CD1c-positive myeloid dendritic cell (primary cell): ENCODE measurements around the gene PFN4.
"Not testable (repeated sequence)": the region's sequence is repeated elsewhere in the genome, so short reads cannot be mapped to it uniquely, and the experiment has no call there.

Source experiments
- DNase-seq: peaks from one replicate; pipeline ENCODE4 v3.0.0-alpha.2; 2016; ENCODE audit errors: extremely low spot score

Gene PFN4

DNA sequence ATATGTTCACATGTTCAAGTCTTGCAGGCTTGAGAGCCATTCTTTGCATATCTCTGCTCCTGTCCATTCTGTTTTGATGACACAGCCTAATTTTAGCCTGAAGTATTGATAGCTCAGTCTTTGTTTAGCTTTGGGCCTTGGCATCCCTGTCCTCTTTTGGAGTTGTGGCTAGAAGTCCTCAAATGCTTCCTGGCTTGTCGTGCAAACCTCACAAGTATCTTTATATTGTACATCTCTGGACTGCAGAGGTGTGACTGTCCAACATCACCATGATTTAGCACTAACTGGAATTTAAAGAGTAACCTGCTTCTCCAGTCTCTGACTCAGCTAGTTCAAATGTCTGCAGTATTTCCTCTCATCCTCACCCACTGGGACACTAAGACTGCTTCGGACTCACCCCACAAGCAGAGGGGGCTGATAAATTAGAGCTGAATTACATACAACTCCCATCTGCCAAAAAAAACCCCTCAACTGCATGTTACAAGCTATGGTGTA is 11.7 kb downstream of the PFN4 start:
- no peak for DNase-seq

DNA sequence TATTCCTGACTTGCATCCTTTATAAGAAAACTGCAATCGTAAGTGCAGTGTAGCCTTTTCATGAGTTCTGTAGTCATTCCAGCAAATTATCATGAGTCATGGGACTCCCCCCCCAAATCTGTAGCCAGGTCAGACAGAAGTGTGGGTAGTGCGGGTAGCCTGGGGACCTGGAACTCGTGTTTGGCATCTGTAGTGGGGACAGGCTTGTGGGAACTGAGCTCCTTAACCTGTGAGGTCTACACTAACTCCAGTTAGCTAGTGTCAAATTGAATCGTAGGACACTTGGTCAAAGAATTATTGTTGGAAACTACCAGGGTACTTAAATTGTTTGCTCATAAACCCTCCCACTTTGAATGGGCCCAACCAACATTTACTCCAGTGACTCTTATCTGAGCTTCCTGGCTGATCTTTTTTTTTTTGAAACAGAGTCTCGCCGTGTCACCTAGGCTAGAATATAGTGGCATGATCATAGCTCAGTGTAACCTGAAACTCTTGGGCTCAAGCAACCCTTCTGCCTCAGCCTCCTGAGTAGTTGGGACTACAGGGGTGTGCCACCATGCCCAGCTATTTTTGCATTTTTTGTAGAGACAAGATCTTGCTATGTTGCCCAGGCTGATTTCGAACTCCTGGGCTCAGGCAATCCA is 12.4 kb downstream of the PFN4 start:
- no peak for DNase-seq

DNA sequence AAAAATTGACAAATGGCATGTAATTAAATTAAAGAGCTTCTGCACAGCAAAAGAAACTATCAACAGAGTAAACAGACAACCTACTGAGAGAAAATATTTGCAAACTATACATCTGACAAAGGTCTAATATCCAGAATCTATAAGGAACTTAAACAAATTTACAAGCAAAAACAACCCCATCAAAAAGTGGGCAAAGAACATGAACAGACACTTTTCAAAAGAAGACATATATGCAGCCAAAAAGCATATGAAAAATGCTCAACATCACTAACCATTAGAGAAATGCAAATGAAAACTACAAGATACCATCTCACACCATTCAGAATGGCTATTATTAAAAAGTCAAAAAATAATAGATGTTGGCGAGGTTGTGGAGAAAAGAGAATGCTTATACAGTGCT is 13.7 kb downstream of the PFN4 start:
- DNase-seq, result not testable (repeated sequence)

DNA sequence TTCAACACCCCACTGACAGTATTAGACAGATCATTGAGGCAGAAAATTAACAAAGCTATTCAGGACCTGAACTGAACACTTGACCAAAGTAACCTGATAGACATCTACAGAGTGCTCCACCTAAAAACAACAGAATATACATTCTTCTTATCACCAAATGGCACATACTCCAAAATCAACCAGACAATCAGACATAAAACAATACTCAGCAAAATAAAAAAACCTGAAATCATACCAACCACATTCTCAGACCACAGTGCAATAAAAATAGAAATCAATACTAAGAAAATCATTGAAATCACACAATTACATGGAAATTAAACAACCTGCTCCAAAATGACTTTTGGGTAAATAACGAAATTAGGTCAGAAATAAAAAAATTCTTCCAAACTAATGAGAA is 15.8 kb downstream of the PFN4 start:
- no peak for DNase-seq

DNA sequence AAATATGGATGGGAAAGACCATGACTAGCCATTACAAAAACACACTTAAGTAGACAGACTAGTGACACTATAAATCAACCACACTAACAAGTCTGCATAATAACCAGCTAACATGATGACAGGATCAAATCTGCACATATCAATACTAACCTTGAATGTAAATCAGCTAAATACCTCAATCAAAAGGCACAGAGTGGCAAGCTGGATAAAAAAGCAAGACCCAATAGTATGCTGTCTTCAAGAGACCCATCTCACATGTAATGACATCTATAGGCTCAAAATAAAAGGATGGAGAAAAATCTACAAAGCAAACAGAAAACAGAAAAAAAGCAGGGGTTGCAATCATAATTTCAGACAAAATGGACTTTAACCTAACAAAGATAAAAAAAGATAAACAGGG is 16.3 kb downstream of the PFN4 start:
- DNase-seq, result no peak

DNA sequence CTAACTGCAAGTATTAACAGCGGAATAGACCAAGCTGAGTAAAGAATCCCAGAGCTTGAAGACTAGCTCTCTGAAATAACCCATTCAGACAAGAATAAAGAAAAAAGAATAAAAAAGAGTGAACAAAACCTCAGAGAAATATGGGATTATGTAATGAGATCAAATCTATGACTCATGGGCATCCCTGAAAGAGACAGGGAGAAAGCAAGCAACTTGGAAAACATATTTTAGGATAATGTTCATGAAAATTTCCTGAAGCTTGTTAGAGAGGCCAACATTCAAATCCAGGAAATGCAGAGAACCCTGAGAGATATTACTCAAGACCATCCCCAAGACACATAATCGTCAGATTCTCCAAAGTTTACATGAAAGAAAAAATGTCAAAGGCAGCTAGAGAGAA is 17.3 kb downstream of the PFN4 start:
- DNase-seq, result no peak

DNA sequence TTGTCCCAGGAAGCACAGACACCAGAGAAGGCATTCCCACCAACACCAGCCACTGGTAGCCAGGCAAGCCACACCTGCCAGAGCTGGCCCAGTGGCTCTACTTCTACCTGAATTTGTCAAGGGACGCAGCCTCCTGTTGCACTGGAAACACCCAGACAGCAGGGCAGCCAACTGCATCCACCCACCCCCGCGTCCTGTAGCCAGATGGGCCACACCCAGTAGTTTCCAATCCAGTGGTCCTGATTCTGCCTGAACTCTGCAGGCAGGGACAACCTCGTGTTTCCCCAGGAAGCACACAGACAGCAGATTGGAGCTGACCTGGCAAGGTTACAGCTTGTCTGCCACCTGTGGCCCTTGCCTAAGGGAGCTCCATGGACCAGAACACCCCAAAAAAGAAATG is 18.2 kb downstream of the PFN4 start:
- DNase-seq, result no peak

DNA sequence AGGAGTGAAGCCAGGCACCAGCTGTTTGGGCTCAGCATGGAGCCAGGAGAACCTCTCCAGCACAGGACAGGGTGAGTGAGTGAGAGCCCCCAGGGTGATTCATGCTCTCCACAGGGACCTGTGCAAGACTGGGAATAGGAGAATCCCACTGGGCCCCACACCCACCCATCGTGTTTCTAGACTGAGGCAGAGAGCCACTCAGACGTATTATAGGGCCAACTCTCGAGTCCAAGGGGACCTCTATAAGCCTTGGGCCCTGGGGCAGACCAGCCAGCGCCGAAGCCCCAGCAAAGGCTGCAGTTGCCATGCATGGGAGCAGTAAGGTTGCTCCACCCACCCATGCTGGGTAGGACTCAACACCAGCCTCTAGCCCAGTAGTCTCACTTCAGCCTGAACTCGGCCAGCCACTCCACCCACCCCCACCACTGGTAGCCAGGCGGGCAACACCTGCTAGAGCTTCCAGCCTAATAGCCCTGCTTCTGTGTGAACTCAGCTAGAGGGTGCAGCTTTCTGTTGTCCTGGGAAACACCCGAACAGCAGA is 19.0 kb downstream of the PFN4 start:
- DNase-seq, result no peak

DNA sequence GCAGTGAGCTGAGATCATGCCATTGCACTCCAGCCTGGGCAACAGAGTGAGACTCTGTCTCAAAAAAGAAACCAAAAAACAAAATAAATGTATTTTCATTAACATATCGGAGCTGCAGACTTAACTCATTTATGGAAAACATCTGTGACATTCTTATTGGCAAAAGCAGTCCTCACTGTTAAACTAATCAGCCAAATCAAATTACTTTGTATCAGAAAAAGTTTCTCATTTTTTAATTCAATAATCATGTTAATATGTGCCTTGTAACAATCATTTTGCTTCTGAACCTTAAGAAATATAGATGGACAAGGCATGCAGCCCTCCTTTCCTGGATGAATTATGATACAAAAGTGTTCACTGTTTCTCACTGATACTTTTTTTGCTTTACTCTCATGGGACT is 20.5 kb downstream of the PFN4 start:
- DNase-seq, result no peak

DNA sequence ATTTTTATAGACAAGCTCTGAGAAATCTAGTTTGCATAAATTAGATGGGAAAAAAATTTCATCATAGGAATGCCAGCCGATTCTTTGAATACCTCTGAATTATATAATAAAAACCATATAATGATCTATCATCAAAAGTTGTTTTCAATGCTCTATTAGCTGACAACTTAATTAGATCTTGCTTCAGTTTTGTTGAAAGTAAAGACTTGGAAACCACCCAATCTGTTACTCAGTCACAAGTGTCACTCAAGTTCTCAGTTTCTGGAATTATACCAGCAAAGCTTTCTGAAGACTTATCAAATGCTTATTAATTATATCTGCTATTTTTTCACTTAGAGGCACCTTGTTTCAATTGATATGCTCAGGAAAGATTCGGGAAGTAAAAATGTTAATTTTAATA is 21.1 kb downstream of the PFN4 start:
- no peak for DNase-seq

DNA sequence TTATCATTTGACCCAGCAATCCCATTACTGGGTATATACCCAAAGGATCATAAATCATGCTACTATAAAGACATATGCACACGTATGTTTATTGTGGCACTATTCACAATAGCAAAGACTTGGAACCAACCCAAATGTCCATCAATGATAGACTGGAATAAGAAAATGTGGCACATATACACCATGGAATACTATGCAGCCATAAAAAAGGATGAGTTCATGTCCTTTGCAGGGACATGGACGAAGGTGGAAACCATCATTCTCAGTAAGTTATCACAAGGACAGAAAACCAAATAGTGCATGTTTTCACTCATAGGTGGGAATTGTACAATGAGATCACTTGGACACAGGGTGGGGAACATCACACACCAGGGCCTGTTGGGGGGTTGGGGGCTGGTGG is 22.4 kb downstream of the PFN4 start:
- DNase-seq, result not testable (repeated sequence)

DNA sequence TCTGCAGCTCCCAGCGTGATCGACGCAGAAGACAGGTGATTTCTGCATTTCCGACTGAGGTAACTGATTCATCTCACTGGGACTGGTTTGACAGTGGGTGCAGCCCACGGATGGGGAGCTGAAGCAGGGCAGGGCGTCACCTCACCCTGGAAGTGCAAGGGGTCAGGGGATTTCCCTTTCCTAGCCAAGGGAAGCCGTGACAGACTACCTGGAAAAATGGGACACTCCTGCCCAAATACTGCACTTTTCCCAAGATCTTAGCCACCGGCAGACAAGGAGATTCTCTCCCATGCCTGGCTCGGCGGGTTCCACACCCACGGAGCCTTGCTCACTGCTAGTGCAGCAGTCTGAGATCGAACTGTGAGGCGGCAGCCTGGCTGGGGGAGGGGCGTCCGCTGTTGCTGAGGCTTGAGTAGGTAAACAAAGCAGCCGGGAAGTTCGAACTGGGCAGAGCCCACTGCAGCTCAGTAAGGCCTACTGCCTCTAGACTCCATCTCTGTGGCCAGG is 27.9 kb downstream of the PFN4 start:
- not testable (repeated sequence) for DNase-seq

DNA sequence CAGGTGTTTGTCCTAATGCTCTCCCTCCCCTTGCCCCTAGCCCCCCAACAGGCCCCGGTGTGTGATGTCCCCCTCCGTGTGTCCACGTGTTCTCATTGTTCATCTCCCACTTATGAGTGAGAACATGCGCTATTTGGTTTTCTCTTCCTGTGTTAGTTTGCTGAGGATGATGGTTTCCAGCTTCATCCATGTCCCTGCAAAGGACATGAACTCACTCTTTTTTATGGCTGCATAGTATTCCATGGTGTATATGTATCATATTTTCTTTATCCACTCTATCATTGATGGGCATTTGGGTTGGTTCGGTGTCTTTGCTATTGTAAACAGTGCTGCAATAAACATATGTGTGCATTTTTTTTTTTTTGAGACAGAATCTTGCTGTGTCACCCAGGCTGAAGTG is 29.9 kb downstream of the PFN4 start:
- not testable (repeated sequence) for DNase-seq

DNA sequence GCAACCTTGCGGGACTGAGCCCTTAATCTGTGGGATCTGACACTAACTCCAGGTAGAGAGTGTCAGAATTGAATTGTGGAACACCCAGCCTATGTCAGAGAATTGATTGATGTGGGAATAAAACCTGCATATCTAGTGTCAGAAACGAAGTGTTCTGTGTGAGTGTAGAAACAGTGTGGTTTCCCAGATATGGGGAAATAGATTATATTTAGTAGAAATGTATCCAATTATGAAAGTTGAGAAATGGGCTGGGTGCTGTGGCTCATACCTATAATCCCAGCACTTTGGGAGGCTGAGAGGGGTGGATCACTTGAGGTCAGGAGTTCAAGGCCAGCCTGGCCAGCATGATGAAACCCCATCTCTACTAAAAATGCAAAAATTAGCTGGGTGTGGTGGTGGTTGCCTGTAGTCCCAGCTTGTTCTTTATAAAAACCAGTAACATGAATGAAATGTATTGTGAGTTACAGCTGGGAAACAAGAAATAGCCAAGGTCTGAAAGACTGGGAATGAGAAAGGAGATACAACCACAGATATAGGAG is 34.2 kb downstream of the PFN4 start:
- DNase-seq, result no peak

DNA sequence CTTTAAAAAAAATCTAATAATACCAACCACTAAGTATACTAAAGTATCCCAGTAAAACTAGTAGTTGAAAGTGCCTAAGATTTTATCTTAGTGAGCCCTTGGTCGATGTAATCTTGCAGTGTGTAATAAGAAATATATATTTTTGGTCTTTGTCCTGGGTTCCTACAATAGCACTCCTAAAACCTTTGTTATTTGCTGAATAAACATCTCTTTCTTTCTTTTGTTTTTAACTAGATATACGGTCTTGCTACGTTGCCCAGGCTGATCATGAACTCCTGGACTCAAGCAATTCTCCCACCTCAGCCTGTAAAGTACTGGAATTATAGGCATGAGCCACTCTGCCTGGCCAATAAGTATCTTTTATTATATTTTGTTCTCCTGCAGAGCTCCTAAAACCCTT is 36.1 kb downstream of the PFN4 start:
- no peak for DNase-seq

DNA sequence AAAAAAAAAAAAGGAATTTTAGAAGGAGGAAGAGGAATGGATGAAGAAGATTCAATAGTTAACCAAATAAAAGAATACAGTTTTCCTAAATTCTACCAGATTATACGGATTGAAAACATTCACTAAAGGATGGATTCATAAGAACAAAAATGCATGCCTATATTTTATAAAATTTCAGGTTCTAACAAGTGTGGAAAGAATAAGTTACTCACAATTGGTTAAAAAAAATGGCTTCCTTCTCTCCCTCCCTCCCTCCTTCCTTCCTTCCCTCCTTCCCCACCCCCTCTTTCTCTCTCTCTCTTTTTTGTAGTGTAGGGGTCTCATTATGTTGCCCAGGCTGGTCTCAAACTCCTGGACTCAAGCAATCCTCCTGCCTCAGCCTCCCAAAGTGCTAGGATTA is 36.9 kb downstream of the PFN4 start:
- DNase-seq, result no peak

DNA sequence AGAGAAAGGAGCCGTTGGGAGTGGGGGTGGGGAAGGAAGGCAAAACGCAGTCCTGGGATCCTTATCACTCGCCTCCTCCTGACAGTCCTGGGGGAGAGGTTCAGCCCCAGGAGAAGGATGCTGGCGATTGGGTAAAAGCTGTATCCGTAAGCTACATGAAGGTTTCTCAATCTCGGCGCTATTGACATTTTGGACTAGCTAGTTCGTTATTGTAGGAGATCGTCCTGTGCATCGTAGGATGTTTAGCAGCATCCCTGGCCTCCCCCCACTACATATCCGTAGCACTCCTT is 38.0 kb downstream of the PFN4 start:
- no peak for DNase-seq

DNA sequence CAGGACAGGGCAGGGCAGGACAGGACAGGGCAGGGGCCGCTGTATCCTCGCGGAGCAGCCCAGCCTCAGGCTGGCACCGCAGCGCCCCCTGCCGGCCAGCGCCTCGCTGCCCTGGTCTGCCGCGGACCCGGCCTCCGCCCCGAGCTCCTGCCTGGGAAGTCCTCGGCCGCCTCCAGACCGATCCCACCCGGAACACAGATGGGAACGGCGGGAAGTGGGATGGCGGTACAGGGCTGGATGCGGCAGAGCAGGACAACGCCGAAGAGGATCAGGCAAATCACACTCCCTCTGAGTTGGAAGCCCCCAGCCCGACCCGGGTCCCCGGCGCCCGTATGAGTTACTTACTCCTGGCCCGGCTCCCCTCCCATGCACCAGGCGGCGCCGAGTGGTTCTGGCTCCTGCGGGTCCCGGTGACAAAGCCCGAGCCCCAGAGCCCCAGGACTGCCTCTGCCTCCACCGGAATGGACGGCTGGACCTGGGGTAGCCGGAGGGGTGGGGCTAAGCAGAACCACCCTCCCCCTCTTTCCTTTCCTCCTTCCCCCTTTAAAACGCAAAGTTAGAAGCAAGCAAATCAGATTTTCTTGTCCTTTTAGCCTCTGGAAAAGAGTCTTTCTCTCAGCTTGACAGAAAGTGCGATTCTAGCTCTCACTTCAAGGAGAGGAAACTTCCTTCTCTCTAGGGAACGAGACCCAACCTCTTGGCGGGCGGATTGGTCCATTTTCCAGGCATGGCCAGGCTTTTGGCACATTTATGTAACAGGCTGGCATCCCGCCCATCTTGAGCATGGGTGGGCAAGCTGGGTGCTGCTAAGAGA is 38.5 kb downstream of the PFN4 start, which contains the start of gene TP53I3:
TP53I3 (minus strand) TSS at position 449 of the 814 bp plus-strand sequence. CDS start 508 bp downstream, outside the sequence.
- DNase-seq, result peak; percentile 94

DNA sequence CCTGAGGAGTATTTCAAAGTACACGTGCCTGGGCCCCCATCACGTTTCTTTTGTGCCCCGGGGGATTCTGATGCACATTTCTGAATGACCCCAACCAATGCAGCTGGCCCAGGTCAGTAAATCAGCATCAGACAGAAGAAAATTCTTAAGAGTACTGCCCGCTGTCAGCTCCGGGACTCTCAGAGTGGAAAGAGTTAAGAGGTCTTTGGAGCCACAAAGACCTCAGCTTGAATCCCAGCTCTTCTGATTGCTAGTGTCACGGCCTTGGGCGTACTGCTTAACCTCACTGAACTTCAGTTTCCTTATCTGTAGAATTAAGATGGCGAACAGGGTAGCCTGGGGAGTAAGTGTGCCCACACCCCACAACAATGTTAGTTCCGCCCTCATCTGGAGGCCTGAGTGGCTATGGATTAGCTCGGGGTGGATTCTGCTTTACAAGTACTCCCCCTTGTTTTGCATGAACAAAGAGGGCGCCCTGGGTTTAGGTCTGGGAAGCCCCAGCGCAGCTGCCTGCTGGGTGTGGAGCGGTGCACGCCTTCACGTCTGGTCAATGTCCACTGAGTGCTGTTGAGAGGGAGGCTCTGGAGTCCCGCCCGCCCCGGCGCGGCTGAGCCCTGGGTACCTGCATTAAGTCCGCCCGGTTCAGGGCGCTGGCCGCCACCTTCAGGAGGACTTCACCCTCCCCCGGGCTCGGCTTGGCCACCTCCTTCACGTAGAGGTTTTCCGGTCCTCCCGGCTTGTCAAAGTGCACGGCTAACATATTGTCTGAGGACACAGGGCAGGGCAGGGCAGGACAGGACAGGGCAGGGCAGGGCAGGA is 39.4 kb downstream of the PFN4 start:
- peak; percentile 84 for DNase-seq

DNA sequence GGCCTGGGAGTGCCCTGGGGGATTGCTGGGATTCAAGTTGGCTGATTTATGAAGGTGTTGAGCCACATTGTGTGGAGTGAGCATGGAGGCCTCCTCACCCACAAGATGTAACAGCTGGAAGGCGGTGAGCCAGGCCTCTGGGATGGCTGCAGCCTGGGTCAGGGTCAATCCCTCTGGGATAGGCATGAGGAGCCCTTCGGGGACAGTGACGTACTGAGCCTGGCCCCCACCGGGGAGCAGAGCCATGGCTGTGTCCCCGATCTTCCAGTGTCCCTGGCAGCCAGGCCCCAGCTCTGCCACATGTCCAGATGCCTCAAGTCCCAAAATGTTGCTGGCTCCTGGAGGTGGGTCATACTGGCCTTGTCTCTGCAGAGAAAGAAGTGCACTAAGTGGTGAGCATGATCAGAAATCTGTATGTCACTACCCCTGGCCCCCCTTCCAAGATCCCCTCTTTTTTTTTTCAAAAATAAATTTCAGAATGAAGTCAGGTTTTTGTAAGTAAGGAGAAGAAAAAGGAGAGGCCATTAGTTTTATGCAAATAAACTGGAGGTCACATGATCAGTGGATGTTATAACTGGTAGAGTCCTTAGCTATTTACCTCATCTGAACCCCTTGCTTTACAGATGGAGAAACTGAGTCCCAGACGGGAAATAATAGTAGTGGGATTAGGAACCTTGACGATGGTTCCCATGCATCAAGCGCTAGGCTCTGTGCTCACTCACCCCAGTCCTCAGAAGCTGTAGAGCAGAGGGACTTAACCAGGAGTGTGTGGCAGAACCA is 40.2 kb downstream of the PFN4 start:
- DNase-seq, result no peak

DNA sequence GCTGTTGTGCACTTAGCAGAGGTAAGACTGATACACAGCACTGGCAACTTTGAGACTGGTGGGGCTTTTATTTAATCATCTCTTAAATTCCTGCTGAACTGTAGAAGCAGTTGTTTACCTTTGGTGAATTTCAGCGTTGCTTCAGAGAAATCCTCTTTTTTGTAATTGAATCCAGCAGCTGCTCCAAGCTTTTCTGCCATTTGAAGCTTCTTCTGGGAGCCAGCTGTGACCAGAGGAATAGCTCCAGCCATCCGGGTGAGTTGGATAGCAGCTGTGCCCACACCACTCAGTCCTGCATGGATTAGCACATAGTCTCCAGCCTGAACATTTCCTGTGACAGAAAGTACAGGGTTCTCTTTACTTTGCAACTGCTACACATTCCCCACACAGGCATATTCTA is 42.4 kb downstream of the PFN4 start:
- no peak for DNase-seq
